Activated CD8-positive, alpha-beta memory T cell treated with anti-CD3 and anti-CD28 coated beads for 36 hours (primary cell): ENCODE measurements around the gene ADAM12. TPM values are rescaled to one million over a fixed set of nuclear protein-coding genes. Genes with fewer than 3 reads are reported as not detected.

Experiments used
- CTCF ChIA-PET: fragments of 350-600 bp; sonication (Branson Sonifier 250); formaldehyde crosslinking; loops from one replicate; lab custom pipeline; 2021; ENCODE audit warnings: antibody characterized with exemption; lab: Charles Lee
- POLR2A ChIA-PET: fragments of 350-600 bp; sonication (Branson Sonifier 250); formaldehyde crosslinking; loops from one replicate; lab custom pipeline; 2021; ENCODE audit warnings: antibody characterized with exemption; lab: Charles Lee
- total RNA-seq, 2 experiments: library from RNA; stranded (reverse); gene quantifications; one replicate each; pipeline ENCODE4 v1.2.3, GENCODE V29; 2021

ADAM12 gene
- total RNA-seq, 2 experiments from 2014 or later: 0.15 to 0.32 TPM

GRCh38 chr10:126223512-126224067 lies 164.7 kb downstream of the ADAM12 start:
- ChIA-PET CTCF (no interaction called here), POLR2A (no interaction called here)

GRCh38 chr10:126222736-126223511 lies 165.4 kb downstream of the ADAM12 start:
- ChIA-PET POLR2A (no interaction called here), CTCF (no interaction called here)

- POLR2A ChIA-PET: no interaction called here
- CTCF ChIA-PET: no interaction called here
These were observed 166.4 kb downstream of the ADAM12 start for GRCh38 chr10:126221874-126222273.

GRCh38 chr10:126218778-126219649 lies 169.3 kb downstream of the ADAM12 start:
- CTCF ChIA-PET: no interaction called here
- POLR2A ChIA-PET: no interaction called here

- POLR2A ChIA-PET: no interaction called here
- CTCF ChIA-PET: no interaction called here
These were observed 170.1 kb downstream of the ADAM12 start for GRCh38 chr10:126218174-126218573.

GRCh38 chr10:126216632-126216961 lies 171.7 kb downstream of the ADAM12 start:
- POLR2A ChIA-PET: no interaction called here
- CTCF ChIA-PET: interaction anchor here (0.7 kb wide), 1 partner anchor 236 kb away, joined by 3 read pairs; no protein-coding TSS in a partner anchor

- CTCF ChIA-PET: no interaction called here
- POLR2A ChIA-PET: no interaction called here
These were observed 172.3 kb downstream of the ADAM12 start for GRCh38 chr10:126215746-126216631.

GRCh38 chr10:126214679-126215078 lies 173.6 kb downstream of the ADAM12 start:
- ChIA-PET CTCF (no interaction called here), POLR2A (no interaction called here)

- CTCF ChIA-PET: no interaction called here
- POLR2A ChIA-PET: no interaction called here
These were observed 174.3 kb downstream of the ADAM12 start for GRCh38 chr10:126214021-126214420.

- POLR2A ChIA-PET: no interaction called here
- CTCF ChIA-PET: no interaction called here
These were observed 175.5 kb downstream of the ADAM12 start for GRCh38 chr10:126212738-126213137.

- ChIA-PET POLR2A (no interaction called here), CTCF (no interaction called here)
These were observed 178.1 kb downstream of the ADAM12 start for GRCh38 chr10:126210051-126210651.

GRCh38 chr10:126209451-126209850 lies 178.8 kb downstream of the ADAM12 start:
- ChIA-PET CTCF (no interaction called here), POLR2A (no interaction called here)

- ChIA-PET CTCF (no interaction called here), POLR2A (no interaction called here)
These were observed 179.5 kb downstream of the ADAM12 start for GRCh38 chr10:126208726-126209302.

- POLR2A ChIA-PET: no interaction called here
- CTCF ChIA-PET: no interaction called here
These were observed 180.4 kb downstream of the ADAM12 start for GRCh38 chr10:126207851-126208250.

- CTCF ChIA-PET: no interaction called here
- POLR2A ChIA-PET: no interaction called here
These were observed 180.9 kb downstream of the ADAM12 start for GRCh38 chr10:126207313-126207771.

- ChIA-PET POLR2A (no interaction called here), CTCF (no interaction called here)
These were observed 182.6 kb downstream of the ADAM12 start for GRCh38 chr10:126205486-126206205.

- POLR2A ChIA-PET: no interaction called here
These were observed 184.0 kb downstream of the ADAM12 start for GRCh38 chr10:126204320-126204719.

GRCh38 chr10:126203746-126204145 lies 184.5 kb downstream of the ADAM12 start:
- CTCF ChIA-PET: no interaction called here
- POLR2A ChIA-PET: no interaction called here

More at GRCh38 chr10:126204320-126204719, 184.0 kb downstream of the ADAM12 start:
- CTCF ChIA-PET: no interaction called here
